Measurements from ENCODE around the gene RNF157. TPM values are rescaled to one million over a fixed set of nuclear protein-coding genes. Genes with fewer than 3 reads are reported as not detected.
"Not testable (repeated sequence)": the region's sequence is repeated elsewhere in the genome, so short reads cannot be mapped to it uniquely, and the experiment has no call there.

RNF157 gene
- total RNA-seq, 4 donors from 2014 or later: 1.7 to 6.6 (median 4.7) TPM

DNA sequence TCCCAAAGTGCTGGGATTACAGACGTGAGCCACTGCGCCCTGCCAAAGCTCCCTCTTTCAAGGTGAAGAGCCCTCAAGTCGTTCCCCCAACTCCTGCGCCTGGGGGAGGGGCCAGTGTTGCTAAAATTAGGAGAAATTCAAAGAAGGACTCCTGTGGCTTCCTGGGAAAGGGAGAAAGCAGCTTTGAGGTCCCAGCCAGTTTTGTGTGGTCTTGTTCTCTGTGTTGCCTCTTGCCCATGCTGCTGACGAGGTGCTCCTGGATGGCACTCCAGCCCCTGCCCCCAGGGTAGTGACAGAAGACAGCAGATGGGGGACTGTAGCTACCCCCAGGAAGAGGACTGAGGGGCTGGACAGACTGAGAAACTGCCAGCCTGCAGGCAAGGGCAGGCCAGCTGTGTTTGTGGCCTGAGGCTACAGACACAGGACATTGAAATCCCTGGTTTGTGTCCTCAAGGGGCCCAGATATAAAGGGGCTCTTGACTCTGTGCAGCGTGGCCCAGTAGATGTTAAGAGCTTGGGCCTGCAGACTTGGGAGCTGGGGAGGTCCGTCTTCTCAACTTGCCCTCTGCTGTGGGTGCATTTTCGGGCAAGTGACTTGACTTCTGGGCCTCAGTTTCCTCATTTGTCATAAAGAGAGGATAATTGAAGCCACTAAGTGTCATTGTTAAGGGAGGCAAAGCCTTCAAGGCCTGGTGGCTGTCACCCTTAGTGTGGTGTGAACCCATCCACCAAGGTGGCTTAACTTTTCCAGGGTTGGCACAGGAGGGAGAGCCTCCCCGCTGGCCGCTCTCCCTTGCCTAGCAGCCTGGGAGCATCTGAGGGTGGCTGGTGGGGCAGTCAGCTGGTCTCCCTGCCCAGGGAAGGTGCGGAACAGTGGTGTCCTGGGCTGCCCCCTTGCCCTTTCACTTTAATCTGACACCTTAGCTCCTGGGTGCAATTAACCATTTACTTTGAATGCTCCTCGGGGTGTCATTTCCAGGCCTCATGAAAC lies 29.0 kb upstream of the RNF157 start:
- Histone ChIP-seq H3K4me1 (peaks cover 48 to 61% of the 10 kb centered on the region in 2 donors), H3K4me3 (replicated peaks in 1 of 3) (no peak overlapping the region), H3K9me3 (no peaks in the 10 kb centered on the region), H3K27ac (peak overlapping the region in 2 of 3 donors; percentile 89 to 95), H3K36me3 (peaks cover 9 to 14% of the 10 kb centered on the region in 2 donors), H3K27me3 (no peaks in the 10 kb centered on the region)
- no peak for TF ChIP-seq POLR2A (IDR thresholded peaks at IDR 0.05)
- TF ChIP-seq, protein P1, sequence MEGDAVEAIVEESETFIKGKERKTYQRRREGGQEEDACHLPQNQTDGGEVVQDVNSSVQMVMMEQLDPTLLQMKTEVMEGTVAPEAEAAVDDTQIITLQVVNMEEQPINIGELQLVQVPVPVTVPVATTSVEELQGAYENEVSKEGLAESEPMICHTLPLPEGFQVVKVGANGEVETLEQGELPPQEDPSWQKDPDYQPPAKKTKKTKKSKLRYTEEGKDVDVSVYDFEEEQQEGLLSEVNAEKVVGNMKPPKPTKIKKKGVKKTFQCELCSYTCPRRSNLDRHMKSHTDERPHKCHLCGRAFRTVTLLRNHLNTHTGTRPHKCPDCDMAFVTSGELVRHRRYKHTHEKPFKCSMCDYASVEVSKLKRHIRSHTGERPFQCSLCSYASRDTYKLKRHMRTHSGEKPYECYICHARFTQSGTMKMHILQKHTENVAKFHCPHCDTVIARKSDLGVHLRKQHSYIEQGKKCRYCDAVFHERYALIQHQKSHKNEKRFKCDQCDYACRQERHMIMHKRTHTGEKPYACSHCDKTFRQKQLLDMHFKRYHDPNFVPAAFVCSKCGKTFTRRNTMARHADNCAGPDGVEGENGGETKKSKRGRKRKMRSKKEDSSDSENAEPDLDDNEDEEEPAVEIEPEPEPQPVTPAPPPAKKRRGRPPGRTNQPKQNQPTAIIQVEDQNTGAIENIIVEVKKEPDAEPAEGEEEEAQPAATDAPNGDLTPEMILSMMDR (IDR thresholded peaks at IDR 0.05): no peak
- peak in 1 of 2 donors; percentile 35 for DNase-seq
- 63 to 79% methylated on average over 11 to 12 of the region's 12 CpGs for WGBS, 2 donors
- intact Hi-C loops (cut with DNase I): no loop called here

DNA sequence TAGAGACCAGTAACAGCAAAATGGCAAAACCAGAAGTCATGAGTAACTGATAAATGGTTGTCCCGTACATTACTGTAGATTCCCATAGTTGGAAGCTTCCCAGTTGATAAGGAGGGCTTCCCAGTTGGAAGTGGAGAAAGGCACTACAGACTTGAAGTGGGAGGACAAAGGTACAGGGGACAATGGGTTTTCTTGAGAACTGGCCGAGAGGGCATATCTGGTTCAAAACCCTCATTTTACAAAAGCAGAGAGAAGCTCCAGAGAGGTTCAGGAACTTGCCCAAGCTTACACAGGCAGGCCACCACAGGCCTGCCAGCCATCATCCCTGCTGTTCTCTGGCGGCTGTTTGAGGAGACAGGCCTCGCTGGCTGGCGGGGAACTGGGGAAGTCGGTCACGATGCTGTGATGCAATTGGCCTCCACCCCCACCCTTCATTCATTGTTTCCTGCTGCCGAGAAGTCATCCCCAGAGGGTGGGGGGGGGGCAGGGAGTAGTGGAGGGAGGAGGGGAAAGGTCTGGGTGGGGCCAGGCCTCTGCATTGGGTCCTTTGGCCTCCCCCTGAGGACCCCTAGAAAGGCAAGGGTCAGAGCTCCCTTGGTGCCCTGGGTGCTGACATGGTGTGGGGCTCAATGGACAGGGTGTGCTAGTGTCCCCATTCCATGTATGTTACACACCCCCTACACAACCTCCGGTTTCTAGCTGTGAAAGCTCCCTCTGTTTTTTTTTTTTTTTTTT lies 27.9 kb upstream of the RNF157 start:
- Histone ChIP-seq H3K27me3 (no peaks in the 10 kb centered on the region), H3K27ac (peak overlapping the region; percentile 47 to 95 (median 89)), H3K9me3 (no peaks in the 10 kb centered on the region), H3K4me3 (replicated peaks in 1 of 3) (no peak overlapping the region), H3K4me1 (peaks cover 49 to 71% of the 10 kb centered on the region in 2 donors), H3K36me3 (peaks cover 9 to 14% of the 10 kb centered on the region in 2 donors)
- TF ChIP-seq, protein P1 (IDR thresholded peaks at IDR 0.05): no peak
- peak in 1 of 2 donors; percentile 16 for TF ChIP-seq POLR2A (IDR thresholded peaks at IDR 0.05)
- 53 to 63% methylated on average over 8 to 9 of the region's 9 CpGs for WGBS, 2 donors
- DNase-seq: peak; percentile 51 to 57
- intact Hi-C loops (cut with DNase I): no loop called here

DNA sequence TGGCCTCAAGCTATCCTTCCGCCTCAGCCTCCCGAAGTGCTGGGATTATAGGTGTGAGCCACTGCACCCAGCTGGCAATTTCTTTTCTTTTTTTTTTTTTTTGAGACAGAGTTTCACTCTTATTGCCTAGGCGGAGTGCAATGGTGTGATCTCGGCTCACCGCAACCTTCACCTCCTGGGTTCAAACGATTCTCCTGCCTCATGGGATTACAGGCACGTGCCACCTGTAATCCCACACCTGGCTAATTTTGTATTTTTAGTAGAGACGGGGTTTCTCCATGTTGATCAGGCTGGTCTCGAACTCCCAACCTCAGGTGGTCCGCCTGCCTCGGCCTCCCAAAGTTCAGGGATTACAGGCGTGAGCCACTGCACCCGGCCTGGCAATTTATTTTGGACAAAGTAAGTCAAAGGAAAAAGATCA lies 27.3 kb upstream of the RNF157 start:
- not testable (repeated sequence) for H3K4me3 ChIP-seq (replicated peaks in 1 of 3)
- 74 to 89% methylated on average over 13 of the region's 13 CpGs for WGBS, 2 donors
- H3K4me1 ChIP-seq: peaks cover 49 to 72% of the 10 kb centered on the region in 2 donors

DNA sequence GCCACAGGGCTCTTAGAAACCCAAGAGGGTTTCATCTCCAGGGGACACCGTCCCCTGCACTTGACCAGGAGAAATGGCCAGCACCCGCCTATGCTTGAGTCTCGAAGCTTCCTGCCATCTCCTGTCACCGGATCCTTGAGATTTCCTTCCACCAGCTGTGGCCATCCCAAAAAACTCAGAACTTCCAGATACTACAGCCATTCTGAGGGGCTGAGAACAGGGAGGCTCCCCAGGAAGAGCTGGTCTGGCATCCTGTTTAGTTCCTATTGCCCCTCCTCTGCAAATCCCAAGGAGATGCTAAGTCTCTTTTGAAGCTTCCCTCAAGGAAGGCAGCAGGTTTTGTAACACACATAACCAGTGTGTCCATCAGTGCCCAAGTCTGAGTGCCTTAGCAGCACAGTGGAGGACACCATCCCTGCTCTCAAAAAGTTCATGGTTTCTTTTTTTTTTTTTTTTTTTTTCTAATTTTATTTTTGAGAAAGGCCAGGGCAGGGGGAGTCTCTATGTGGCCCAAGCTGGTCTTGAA lies 26.8 kb upstream of the RNF157 start:
- H3K4me3 ChIP-seq (replicated peaks in 1 of 3): peak overlapping the region in 1 of 3 donors; percentile 100
- peak overlapping the region in 2 of 3 donors; percentile 89 to 95 for H3K27ac ChIP-seq
- DNase-seq: no peak
- H3K4me1 ChIP-seq: peaks cover 44 to 69% of the 10 kb centered on the region in 2 donors
- no peaks in the 10 kb centered on the region for H3K27me3 ChIP-seq
- no peak for TF ChIP-seq POLR2A (IDR thresholded peaks at IDR 0.05)
- TF ChIP-seq, protein P1 (IDR thresholded peaks at IDR 0.05): no peak
- peaks cover 9 to 14% of the 10 kb centered on the region in 2 donors for H3K36me3 ChIP-seq
- H3K9me3 ChIP-seq: no peaks in the 10 kb centered on the region
- 82 to 83% methylated on average over 4 of the region's 4 CpGs for WGBS, 2 donors
- intact Hi-C loops (cut with DNase I): no loop called here

More for the DNA sequence above, 27.3 kb upstream of the RNF157 start:
- intact Hi-C loops (cut with DNase I); H3K27me3 ChIP-seq; H3K9me3 ChIP-seq; DNase-seq: not testable (repeated sequence)
- peak overlapping the region; percentile 47 to 95 (median 89) for H3K27ac ChIP-seq
- peaks cover 9 to 14% of the 10 kb centered on the region in 2 donors for H3K36me3 ChIP-seq

DNA sequence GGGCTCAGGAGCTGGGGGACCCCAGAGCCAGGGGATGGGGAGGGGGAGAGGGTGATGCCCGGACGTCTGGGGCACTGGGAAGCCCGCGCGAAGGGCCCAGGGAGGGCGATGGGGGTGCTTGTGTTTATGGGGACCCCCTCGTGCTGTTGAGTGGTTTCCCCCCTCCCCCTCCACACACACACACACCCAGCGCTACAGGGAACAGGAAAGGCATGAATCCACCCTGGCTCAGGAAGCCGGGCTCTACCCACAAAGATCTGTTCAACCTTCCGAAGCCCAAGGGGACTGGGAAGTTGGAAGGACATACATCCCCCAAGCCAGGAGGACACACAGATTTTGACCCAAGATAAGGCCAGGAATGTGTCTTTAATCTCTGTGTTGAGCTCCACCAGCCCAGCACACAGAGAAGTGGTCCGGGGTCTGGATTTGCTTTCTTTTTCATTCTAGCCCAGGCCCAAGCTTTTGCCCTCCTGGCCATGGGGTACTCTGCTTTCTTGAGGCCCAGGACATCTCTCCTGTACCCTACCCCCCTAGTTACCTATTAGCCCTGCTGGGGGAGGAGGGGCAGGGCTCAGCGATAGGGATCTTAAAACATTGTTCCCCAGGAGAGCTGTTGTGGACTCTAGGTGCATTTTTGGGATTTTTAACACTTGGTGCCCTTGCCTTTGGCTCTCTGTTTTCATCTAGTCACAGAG lies 26.1 kb upstream of the RNF157 start:
- WGBS, 2 donors: 1 to 12% methylated on average over 5 to 11 of the region's 12 CpGs
- Histone ChIP-seq H3K27me3 (no peaks in the 10 kb centered on the region), H3K27ac (peak overlapping the region; percentile 89 to 98 (median 95)), H3K9me3 (no peaks in the 10 kb centered on the region), H3K4me3 (replicated peaks in 1 of 3) (peak overlapping the region; percentile 84 to 100 (median 97)), H3K36me3 (peaks cover 9 to 14% of the 10 kb centered on the region in 2 donors), H3K4me1 (peaks cover 37 to 62% of the 10 kb centered on the region in 2 donors)
- TF ChIP-seq, protein P1 (IDR thresholded peaks at IDR 0.05): no peak
- TF ChIP-seq POLR2A (IDR thresholded peaks at IDR 0.05): no peak
- intact Hi-C loops (cut with DNase I): no loop called here
- peak; percentile 35 to 45 for DNase-seq

Data from thyroid gland (tissue), 4 donors.